ENCODE results near the gene CABYR.

- TF ChIP-seq CTCF (IDR thresholded peaks at IDR 0.05) (no peak), POLR2A (IDR thresholded peaks at IDR 0.05) (no peak)
These were observed 49.1 kb upstream of the CABYR start for GRCh38 chr18:24089515-24090337.
